HEK293 (cell line): ENCODE data around the gene PDK2.

ENCODE experiments used
- GLI2 ChIP-seq: fragments of 450-650 bp; formaldehyde crosslinking; IDR thresholded peaks from 2 replicates; pipeline ENCODE4; 2017; ENCODE audit warnings: missing biosample characterization, missing genetic modification characterization, low read depth, borderline replicate concordance
- GLI4 ChIP-seq: fragments of 450-650 bp; formaldehyde crosslinking; IDR thresholded peaks from 2 replicates; pipeline ENCODE4 v1.5.1; 2016; ENCODE audit warnings: missing biosample characterization, missing genetic modification characterization
- GLIS1 ChIP-seq: fragments of 450-650 bp; formaldehyde crosslinking; IDR thresholded peaks from 2 replicates; pipeline ENCODE4 v1.5.1; 2016; ENCODE audit warnings: missing biosample characterization, missing genetic modification characterization
- KLF1 ChIP-seq: fragments of 450-650 bp; formaldehyde crosslinking; IDR thresholded peaks from 2 replicates; pipeline ENCODE4 v1.5.1; 2016; ENCODE audit warnings: missing biosample characterization, missing genetic modification characterization
- PRDM10 ChIP-seq: fragments of 450-650 bp; formaldehyde crosslinking; IDR thresholded peaks from 2 replicates; pipeline ENCODE4 v1.5.1; 2016; ENCODE audit warnings: missing biosample characterization, missing genetic modification characterization
- SCRT1 ChIP-seq: fragments of 450-650 bp; formaldehyde crosslinking; IDR thresholded peaks from 2 replicates; pipeline ENCODE4 v1.5.1; 2016; ENCODE audit warnings: missing biosample characterization, missing genetic modification characterization, borderline replicate concordance
- ZBTB20 ChIP-seq: fragments of 450-650 bp; formaldehyde crosslinking; IDR thresholded peaks from 2 replicates; pipeline ENCODE4 v1.5.1; 2016; ENCODE audit warnings: missing biosample characterization, missing genetic modification characterization
- ZBTB7A ChIP-seq: fragments of 450-650 bp; formaldehyde crosslinking; IDR thresholded peaks from 2 replicates; pipeline ENCODE4 v1.5.1; 2016; ENCODE audit warnings: low read depth, missing biosample characterization, missing genetic modification characterization
- ZBTB8A ChIP-seq: fragments of 450-650 bp; formaldehyde crosslinking; IDR thresholded peaks from 2 replicates; pipeline ENCODE4 v1.5.1; 2016; ENCODE audit warnings: missing biosample characterization, missing genetic modification characterization
- ZIC2 ChIP-seq: fragments of 450-650 bp; formaldehyde crosslinking; IDR thresholded peaks from 2 replicates; pipeline ENCODE4 v1.5.1; 2016; ENCODE audit warnings: missing biosample characterization, missing genetic modification characterization
- ZNF114 ChIP-seq: fragments of 450-650 bp; formaldehyde crosslinking; IDR thresholded peaks from 2 replicates; pipeline ENCODE4 v1.5.0; 2017; ENCODE audit warnings: missing biosample characterization, missing genetic modification characterization
- ZNF223 ChIP-seq: fragments of 450-650 bp; formaldehyde crosslinking; IDR thresholded peaks from 2 replicates; pipeline ENCODE4 v1.5.1; 2016; ENCODE audit warnings: missing biosample characterization, missing genetic modification characterization
- ZNF248 ChIP-seq: fragments of 450-650 bp; formaldehyde crosslinking; IDR thresholded peaks from 2 replicates; pipeline ENCODE4 v1.5.1; 2017; ENCODE audit warnings: missing biosample characterization, missing genetic modification characterization
- ZNF366 ChIP-seq: fragments of 450-650 bp; formaldehyde crosslinking; conservative IDR thresholded peaks from 2 replicates; pipeline ENCODE4 v1.5.1; 2016; ENCODE audit warnings: missing biosample characterization, missing genetic modification characterization
- ZNF391 ChIP-seq: fragments of 450-650 bp; formaldehyde crosslinking; IDR thresholded peaks from 2 replicates; pipeline ENCODE4 v1.5.1; 2016; ENCODE audit warnings: low read depth, missing biosample characterization, missing genetic modification characterization, borderline replicate concordance
- ZNF621 ChIP-seq: fragments of 450-650 bp; formaldehyde crosslinking; IDR thresholded peaks from 2 replicates; pipeline ENCODE4 v1.5.1; 2017; ENCODE audit warnings: missing biosample characterization, missing genetic modification characterization
- ZNF645 ChIP-seq: fragments of 450-650 bp; formaldehyde crosslinking; IDR thresholded peaks from 2 replicates; pipeline ENCODE4; 2016; ENCODE audit warnings: missing biosample characterization, missing genetic modification characterization
- ZNF704 ChIP-seq: fragments of 450-650 bp; formaldehyde crosslinking; IDR thresholded peaks from 2 replicates; pipeline ENCODE4 v1.5.1; 2016; ENCODE audit warnings: missing biosample characterization, missing genetic modification characterization
- ZSCAN18 ChIP-seq: fragments of 450-650 bp; formaldehyde crosslinking; IDR thresholded peaks from 2 replicates; pipeline ENCODE4 v1.5.1; 2016; ENCODE audit warnings: missing biosample characterization, missing genetic modification characterization
- ZSCAN30 ChIP-seq: fragments of 450-650 bp; IDR thresholded peaks from 2 replicates; pipeline ENCODE4 v1.5.1; 2018; ENCODE audit warnings: missing biosample characterization, mild to moderate bottlenecking, missing genetic modification characterization, moderate library complexity
- TF ChIP-seq, protein P1 (sequence below): fragments of 450-650 bp; formaldehyde crosslinking; IDR thresholded peaks from 2 replicates; pipeline ENCODE4 v1.5.1; 2016; ENCODE audit warnings: missing biosample characterization, missing genetic modification characterization, borderline replicate concordance
- TF ChIP-seq, protein P2 (sequence below): fragments of 450-650 bp; formaldehyde crosslinking; IDR thresholded peaks from 2 replicates; pipeline ENCODE4 v1.5.1; 2016; ENCODE audit warnings: missing biosample characterization, missing genetic modification characterization

Gene PDK2

DNA sequence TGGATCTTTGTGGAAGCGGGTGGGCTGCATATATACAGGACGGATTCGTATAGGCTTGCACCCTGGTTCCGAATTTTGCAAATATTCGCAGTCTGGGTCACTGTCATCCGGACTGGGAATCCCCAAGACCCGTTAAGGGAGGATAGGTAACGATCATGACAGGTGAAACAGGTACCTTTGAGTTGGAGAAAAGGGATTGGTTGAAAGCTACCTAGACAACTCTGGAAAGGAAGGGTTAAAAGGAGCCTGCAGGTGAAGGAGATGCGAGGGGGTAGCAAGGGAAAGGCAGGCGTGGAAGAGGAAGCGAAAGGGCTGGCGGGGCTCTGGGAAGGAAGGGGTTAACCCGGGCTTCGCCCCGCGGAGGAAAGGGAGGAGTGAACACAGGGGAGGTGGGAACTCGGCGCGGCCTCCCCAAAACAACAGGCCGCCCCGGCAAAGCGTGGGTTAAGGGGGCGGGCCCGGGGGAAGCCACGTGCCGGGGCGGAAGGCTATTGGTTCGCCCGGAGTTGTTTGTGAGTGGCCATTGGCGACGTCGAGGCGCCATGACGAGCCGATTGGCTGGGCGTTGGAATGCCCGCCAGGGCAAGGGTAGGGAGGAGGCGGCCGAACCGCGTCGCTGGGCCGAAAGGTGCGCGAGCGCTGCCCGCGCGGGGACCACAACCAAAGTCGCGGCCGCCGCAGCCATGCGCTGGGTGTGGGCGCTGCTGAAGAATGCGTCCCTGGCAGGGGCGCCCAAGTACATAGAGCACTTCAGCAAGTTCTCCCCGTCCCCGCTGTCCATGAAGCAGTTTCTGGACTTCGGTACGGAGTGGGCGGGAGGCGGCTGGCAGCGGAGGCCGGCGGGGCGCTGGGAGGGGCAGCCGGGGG, at the start of gene PDK2 (continued):
- TF ChIP-seq PRDM10 (tag by site-specific recombination) (peak; percentile 99), ZNF645 (tag by site-specific recombination) (no peak), ZIC2 (tag by site-specific recombination) (peak; percentile 54), ZSCAN30 (tag by site-specific recombination) (0 out of 2 replicates have a peak, but pooled peaks have one; percentile 34), ZNF704 (peak; percentile 99), ZNF248 (tag by site-specific recombination) (no peak), GLI4 (tag by site-specific recombination) (no peak), GLIS1 (peak; percentile 71; the same call in 1 of the 2 replicates), ZBTB8A (tag by site-specific recombination) (peak; percentile 62; the same call in 1 of the 2 replicates), ZBTB20 (tag by site-specific recombination) (no peak; the same call in 1 of the 2 replicates), ZBTB7A (tag by site-specific recombination) (peak; percentile 76; the same call in 1 of the 2 replicates), ZSCAN18 (tag by site-specific recombination) (peak; percentile 9; the same call in 1 of the 2 replicates), SCRT1 (tag by site-specific recombination) (peak; percentile 65; the same call in 1 of the 2 replicates), KLF1 (tag by site-specific recombination) (peak; percentile 73), ZNF114 (tag by site-specific recombination) (no peak), ZNF223 (no peak), ZNF366 (peak; percentile 91), ZNF621 (tag by site-specific recombination) (no peak), ZNF391 (tag by site-specific recombination) (peak; percentile 25; the same call in 1 of the 2 replicates), GLI2 (tag by site-specific recombination) (no peak)
- TF ChIP-seq, protein P1, sequence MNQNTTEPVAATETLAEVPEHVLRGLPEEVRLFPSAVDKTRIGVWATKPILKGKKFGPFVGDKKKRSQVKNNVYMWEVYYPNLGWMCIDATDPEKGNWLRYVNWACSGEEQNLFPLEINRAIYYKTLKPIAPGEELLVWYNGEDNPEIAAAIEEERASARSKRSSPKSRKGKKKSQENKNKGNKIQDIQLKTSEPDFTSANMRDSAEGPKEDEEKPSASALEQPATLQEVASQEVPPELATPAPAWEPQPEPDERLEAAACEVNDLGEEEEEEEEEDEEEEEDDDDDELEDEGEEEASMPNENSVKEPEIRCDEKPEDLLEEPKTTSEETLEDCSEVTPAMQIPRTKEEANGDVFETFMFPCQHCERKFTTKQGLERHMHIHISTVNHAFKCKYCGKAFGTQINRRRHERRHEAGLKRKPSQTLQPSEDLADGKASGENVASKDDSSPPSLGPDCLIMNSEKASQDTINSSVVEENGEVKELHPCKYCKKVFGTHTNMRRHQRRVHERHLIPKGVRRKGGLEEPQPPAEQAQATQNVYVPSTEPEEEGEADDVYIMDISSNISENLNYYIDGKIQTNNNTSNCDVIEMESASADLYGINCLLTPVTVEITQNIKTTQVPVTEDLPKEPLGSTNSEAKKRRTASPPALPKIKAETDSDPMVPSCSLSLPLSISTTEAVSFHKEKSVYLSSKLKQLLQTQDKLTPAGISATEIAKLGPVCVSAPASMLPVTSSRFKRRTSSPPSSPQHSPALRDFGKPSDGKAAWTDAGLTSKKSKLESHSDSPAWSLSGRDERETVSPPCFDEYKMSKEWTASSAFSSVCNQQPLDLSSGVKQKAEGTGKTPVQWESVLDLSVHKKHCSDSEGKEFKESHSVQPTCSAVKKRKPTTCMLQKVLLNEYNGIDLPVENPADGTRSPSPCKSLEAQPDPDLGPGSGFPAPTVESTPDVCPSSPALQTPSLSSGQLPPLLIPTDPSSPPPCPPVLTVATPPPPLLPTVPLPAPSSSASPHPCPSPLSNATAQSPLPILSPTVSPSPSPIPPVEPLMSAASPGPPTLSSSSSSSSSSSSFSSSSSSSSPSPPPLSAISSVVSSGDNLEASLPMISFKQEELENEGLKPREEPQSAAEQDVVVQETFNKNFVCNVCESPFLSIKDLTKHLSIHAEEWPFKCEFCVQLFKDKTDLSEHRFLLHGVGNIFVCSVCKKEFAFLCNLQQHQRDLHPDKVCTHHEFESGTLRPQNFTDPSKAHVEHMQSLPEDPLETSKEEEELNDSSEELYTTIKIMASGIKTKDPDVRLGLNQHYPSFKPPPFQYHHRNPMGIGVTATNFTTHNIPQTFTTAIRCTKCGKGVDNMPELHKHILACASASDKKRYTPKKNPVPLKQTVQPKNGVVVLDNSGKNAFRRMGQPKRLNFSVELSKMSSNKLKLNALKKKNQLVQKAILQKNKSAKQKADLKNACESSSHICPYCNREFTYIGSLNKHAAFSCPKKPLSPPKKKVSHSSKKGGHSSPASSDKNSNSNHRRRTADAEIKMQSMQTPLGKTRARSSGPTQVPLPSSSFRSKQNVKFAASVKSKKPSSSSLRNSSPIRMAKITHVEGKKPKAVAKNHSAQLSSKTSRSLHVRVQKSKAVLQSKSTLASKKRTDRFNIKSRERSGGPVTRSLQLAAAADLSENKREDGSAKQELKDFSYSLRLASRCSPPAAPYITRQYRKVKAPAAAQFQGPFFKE (tag by site-specific recombination), result no peak
- TF ChIP-seq, protein P2, sequence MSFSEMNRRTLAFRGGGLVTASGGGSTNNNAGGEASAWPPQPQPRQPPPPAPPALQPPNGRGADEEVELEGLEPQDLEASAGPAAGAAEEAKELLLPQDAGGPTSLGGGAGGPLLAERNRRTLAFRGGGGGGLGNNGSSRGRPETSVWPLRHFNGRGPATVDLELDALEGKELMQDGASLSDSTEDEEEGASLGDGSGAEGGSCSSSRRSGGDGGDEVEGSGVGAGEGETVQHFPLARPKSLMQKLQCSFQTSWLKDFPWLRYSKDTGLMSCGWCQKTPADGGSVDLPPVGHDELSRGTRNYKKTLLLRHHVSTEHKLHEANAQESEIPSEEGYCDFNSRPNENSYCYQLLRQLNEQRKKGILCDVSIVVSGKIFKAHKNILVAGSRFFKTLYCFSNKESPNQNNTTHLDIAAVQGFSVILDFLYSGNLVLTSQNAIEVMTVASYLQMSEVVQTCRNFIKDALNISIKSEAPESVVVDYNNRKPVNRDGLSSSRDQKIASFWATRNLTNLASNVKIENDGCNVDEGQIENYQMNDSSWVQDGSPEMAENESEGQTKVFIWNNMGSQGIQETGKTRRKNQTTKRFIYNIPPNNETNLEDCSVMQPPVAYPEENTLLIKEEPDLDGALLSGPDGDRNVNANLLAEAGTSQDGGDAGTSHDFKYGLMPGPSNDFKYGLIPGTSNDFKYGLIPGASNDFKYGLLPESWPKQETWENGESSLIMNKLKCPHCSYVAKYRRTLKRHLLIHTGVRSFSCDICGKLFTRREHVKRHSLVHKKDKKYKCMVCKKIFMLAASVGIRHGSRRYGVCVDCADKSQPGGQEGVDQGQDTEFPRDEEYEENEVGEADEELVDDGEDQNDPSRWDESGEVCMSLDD, result peak; percentile 98
